KBM-7 (cell line): ENCODE measurements around the gene CHAC2.
"Not testable (repeated sequence)": the region's sequence is repeated elsewhere in the genome, so short reads cannot be mapped to it uniquely, and the experiment has no call there.

Experiments
- DNase-seq: peaks from one replicate; pipeline ENCODE4 v3.0.0-alpha.2; 2015
- in situ Hi-C: fragments of 300-500 bp; cut with MboI; formaldehyde crosslinking; loops from 2 replicates; pipeline ENCODE4 v1.14.3; 2020; ENCODE audit warnings: low sequenced_read_pairs, low pct_unique_long_range_greater_than_20kb, mixed read lengths

The CHAC2 gene

GRCh38 chr2:53767405-53768241 is at the start of gene CHAC2:
Gene CHAC2 (plus strand): TSS chr2:53767804. CDS start chr2:53767887, 83 bp downstream.
- DNase-seq, result peak; percentile 87
- in situ Hi-C loops, result no loop called here

- DNase-seq, in situ Hi-C loops: not testable (repeated sequence)
Observed at GRCh38 chr2:53720944-53721343, 46.7 kb upstream of the CHAC2 start.

GRCh38 chr2:53724536-53724935 is 43.1 kb upstream of the CHAC2 start:
- in situ Hi-C loops, result no loop called here
- DNase-seq, result peak; percentile 26

DNA sequence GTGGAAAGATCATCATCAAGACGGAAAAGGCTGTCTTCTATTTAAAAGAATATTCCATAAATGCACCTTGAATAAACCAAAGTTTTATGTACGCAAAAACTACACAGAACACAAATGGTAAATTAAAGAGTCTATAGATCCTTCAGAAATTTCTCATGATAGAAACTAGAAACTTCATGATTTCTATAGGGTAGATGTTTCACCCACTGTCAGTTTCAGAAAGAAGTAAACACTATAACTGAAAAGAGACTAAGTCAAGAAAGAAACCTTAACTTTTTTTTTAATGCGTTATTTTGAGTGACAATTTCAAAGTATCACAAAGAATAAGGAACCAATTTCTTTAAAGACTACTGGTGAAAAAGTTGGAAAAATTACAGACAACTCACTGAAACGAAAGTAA is 41.9 kb upstream of the CHAC2 start:
- in situ Hi-C loops, result no loop called here
- no peak for DNase-seq

DNA sequence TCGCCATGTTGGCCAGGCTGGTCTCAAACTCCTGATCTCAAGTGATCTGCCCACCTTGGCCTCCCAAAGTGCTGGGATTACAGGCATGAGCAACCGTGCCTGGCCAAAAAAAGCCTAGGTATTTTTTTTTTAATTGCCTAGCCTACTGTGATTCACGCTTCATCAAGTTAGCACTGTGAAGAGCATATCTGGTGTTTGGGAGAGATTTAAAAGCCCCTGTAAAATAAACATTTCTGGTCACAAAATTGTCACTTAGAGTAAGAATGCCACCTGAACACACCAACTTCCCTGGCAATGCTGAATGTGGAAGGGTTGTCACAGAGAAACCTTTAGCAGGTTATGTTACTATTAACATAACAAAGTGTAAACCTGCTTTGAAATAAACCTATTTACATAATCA is 39.7 kb upstream of the CHAC2 start:
- DNase-seq, result no peak
- in situ Hi-C loops, result no loop called here

DNA sequence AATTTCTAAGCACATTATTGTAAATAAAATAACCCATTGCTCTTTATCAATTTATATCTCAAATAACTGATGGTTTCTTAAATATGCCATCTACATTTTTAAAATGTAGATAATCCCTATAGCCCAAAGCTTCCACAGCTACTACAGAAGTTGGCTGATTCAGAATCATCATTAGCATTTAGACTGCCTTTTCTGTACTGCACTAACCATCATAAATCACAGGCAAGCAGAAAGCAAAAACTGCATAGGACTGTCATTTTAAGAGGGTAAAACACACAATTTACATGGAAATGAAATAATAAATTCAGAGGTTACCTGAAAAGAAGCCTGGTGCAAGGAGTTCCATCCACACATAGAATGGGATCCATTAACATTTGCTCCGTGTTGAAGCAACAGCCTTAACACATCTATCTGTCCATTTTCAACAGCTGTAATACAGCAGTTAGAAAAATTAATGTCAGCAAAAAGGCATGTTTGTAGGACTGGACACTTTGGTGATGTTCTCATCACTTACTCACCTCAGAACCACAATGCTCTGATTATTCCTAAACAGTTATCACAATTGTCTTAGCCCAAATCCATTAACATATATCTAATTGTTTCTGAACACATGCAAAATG is 38.4 kb upstream of the CHAC2 start:
- no peak for DNase-seq
- in situ Hi-C loops, result no loop called here

GRCh38 chr2:53737091-53737490 is 30.5 kb upstream of the CHAC2 start:
- no peak for DNase-seq
- in situ Hi-C loops, result no loop called here

GRCh38 chr2:53739032-53739431 is 28.6 kb upstream of the CHAC2 start:
- in situ Hi-C loops, result no loop called here
- peak; percentile 5 for DNase-seq

DNA sequence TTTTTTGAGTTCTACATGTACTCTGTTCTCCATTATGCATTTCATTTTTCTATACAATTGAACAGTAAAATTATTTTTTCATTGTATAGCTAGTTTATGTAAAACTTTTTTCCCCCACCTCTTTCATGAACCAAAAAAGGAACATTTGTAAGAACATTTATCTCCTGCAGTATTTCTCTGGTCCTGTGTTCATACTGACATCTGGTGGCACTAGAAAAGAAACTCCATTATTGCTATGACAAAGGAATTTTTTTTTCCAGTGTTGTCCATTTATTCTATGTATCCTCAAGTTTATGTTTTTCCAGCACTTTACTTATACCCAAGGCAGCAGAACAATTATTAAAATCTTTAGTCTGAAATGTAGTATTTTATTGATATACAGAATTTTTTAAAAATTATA is 27.4 kb upstream of the CHAC2 start:
- in situ Hi-C loops, result no loop called here
- peak; percentile 19 for DNase-seq

GRCh38 chr2:53744395-53745065 is 23.1 kb upstream of the CHAC2 start:
- DNase-seq, result no peak
- in situ Hi-C loops, result no loop called here

DNA sequence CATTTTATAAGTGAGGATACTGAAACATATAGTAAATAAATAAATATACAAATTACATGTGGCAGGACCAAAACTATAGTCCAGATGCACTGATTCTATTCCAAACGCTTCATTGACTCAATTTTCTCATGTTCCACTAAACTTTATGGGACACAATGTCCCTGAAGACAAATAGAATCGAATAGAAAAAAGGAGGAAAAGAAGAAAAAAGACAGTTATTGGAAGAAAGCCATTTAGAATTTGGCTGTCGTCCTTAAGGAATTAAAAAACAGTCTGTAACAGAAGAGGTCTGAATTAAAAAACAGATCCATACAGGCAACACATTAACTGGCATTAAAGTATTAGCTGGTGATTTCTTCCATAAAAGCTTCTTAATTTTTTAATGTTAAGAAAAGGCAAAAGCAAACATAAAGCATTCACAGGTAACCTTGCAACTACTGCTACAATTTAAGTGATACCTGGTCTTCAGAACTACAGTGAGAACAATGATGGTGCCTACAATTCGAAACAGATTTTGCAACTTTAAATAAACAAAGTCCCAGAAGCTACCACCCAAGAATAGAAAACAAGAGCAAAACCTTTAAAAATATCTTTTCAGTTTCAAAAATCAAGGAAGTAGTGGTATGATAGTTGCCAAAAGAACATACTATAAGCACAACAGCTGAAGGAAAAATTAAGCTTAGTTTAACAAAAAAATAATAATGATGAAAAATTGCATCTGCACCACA is 17.4 kb upstream of the CHAC2 start:
- DNase-seq, result no peak
- in situ Hi-C loops, result no loop called here

DNA sequence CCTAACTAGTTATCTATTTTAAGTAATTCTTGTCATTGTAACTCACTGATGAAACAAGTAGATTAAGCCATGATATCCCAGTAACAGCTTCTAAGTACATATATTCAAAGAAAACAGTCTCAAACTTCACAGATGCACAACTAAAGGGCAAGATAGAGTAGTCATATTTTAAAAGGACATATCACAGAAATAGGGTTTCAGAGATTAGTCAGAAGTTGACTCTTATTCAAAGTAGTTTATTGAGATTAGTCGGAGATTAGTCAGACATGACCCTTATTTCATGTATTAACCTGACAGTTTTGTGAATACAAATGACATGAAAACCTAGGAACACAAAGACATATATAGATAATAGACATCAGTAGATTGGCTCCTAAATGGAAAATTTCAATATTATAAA is 15.9 kb upstream of the CHAC2 start:
- in situ Hi-C loops, result no loop called here

GRCh38 chr2:53752385-53752784 is 15.2 kb upstream of the CHAC2 start:
- in situ Hi-C loops, result no loop called here
- DNase-seq, result no peak

More for the DNA sequence above, 15.9 kb upstream of the CHAC2 start:
- DNase-seq, result no peak

- no peak for DNase-seq
- in situ Hi-C loops, result no loop called here
Observed at GRCh38 chr2:53753041-53753440, 14.6 kb upstream of the CHAC2 start.

GRCh38 chr2:53755121-53755520 is 12.5 kb upstream of the CHAC2 start:
- in situ Hi-C loops, result no loop called here
- DNase-seq, result no peak

- DNase-seq, result no peak
- in situ Hi-C loops, result no loop called here
Observed at GRCh38 chr2:53756644-53757043, 11.0 kb upstream of the CHAC2 start.

GRCh38 chr2:53757206-53757605 is 10.4 kb upstream of the CHAC2 start:
- in situ Hi-C loops, result not testable (repeated sequence)

DNA sequence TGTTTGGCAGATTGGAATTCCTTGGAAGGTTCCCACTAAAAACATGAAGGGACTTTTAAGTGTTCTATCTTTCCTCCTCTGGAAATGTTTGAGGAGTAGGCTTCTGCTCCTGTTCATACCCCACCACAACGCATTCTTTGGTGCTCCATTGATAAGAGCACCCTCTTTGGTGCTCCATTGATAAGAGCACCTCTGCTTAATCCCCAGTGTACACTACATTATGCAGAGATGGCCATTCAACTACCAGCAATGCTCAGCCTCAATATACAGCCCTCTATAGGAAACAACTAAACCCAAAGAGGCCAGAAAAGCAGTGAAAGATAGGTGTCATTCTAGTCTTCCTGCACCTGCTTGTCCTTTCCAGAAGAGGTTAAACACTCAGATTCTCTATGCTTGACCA is 1.8 kb upstream of the CHAC2 start:
- DNase-seq, result no peak
- in situ Hi-C loops, result no loop called here

More at GRCh38 chr2:53757206-53757605, 10.4 kb upstream of the CHAC2 start:
- not testable (repeated sequence) for DNase-seq

GRCh38 chr2:53768242-53768542 is 588 bp downstream of the CHAC2 start:
- no peak for DNase-seq
- in situ Hi-C loops, result no loop called here
